NCI-H460 (cell line): ENCODE results near the gene KIAA0513. TPM values are rescaled to one million over a fixed set of nuclear protein-coding genes. Genes with fewer than 3 reads are reported as not detected.

Experiments
- DNase-seq: peaks from one replicate; pipeline ENCODE4 v3.0.0-alpha.2; 2016; ENCODE audit warnings: low read depth; ENCODE audit errors: extremely low read depth
- total RNA-seq: library from RNA; depleted of rRNA; stranded (reverse); fragments of >200 nt; shearing (Covaris generic); gene quantifications from 2 replicates; pipeline ENCODE4 v1.2.3, GENCODE V29; 2014

KIAA0513 gene
- total RNA-seq, 1 experiment from 2014 or later: 2.0 TPM

DNA sequence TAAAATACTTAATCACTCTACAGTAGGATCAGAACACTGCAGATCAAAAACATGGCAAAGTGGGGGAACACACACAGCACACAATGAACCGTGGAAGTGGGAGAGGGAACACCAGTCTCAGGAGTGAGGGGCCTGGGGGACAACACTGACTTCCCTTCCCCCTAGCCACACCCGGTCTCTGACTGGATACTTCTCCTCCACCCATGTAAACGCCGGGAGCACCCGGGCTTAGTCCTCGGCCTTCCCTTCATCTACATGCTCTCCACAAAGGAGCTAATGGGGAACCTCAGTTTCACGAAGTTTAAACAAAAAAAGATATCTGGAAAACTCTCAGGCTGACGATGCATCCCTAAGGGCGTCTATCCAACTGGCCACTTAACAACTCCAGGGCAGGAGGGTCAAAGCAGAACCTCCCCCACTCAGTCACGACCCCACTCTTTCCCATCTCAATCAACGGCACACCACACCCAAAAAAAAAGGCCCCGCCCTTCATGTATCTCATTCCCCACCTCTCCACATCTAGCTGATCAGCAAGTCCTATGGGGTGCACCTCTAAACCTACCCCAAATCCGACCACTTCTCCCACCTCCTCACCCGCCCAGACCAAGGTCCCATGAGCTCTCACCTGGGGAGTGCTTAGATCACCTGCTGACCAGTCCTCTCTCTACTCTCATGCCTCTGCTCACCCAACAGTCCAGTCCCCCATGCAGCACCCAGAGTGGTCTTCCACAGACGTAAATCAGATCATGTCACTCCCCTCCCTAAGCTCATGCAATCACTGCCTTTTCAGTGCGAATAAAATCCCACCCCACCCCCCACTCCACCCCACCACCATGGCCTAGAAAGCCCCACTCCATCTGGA is 23.6 kb upstream of the KIAA0513 start:
- no peak for DNase-seq

GRCh38 chr16:85004587-85005205 is 22.9 kb upstream of the KIAA0513 start:
- DNase-seq: no peak

GRCh38 chr16:85005285-85006069 is 22.1 kb upstream of the KIAA0513 start:
- DNase-seq: no peak

DNA sequence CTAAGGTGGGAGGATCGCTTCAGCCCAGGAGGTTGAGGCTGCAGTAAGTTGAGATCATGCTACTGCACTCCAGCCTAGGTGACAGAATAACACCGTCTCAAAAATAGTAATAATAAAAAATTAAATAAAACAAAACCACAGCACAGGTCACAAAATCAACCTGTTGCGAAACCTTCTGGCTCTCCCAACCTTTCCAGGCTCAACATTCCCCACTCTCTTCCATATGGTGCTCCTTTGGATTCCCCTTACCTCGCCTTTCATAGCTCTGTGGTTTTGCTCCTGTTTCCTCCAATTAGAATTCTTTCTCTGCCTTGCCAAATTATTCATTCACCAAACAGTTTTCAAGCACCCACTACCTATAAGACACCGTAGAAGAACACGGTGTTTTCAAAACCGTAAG is 21.0 kb upstream of the KIAA0513 start:
- DNase-seq: no peak

DNA sequence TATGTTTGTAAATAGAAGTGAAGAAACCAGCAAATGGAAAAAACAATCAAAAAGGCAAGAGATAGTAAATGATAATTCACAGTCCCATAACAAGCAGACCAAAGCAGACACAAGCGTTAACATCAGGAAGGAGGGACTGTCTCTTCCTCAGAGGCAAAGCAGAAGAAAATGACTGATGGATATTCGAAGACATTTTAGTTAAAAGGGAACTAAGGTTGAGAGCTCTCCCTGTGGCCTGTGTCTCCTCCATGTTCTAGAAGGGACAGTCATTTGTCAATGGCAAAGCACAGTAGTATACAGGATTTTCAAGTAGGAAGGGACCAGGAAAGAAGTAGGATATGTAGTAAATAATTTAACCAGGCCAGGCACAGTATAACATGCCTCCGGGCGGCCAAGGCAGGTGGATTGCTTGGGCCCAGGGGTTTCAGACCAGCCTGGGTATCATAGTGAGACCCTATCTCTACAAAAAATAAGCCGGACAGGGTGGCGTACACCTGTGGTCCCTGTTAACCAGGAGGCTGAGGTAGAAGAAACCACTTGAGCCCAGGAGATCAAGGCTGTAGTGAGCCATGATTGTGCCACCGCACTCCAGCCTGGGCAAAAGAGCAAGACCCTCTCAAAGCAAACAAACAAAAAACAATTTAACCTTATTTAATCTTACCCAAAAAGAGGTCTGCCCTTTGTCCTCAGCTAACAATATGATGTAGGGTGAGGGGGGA is 19.9 kb upstream of the KIAA0513 start:
- DNase-seq: no peak

GRCh38 chr16:85008271-85008670 is 19.3 kb upstream of the KIAA0513 start:
- no peak for DNase-seq

DNA sequence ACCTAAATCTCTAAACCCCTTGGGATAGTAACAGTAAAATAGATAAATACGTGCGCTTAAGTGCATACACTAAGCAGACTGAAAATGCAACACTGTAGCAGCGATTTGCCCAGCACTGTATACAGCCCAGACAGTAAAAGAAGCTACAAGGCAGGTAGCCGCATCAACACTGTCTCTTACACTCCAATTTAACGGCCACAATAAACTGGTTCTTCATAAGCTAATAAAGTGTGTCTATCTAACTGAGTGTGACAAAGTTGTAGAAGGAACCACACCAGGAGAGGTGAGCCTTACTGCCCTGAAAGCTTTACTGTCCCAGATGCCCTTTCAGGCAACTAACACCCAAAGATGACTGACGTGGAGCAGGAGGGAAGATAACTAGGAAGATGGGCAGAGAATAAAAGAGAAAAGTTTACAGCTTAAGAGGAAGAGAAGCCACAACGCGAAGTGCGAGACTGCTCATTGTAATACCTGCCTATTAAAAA is 17.1 kb upstream of the KIAA0513 start:
- no peak for DNase-seq

DNA sequence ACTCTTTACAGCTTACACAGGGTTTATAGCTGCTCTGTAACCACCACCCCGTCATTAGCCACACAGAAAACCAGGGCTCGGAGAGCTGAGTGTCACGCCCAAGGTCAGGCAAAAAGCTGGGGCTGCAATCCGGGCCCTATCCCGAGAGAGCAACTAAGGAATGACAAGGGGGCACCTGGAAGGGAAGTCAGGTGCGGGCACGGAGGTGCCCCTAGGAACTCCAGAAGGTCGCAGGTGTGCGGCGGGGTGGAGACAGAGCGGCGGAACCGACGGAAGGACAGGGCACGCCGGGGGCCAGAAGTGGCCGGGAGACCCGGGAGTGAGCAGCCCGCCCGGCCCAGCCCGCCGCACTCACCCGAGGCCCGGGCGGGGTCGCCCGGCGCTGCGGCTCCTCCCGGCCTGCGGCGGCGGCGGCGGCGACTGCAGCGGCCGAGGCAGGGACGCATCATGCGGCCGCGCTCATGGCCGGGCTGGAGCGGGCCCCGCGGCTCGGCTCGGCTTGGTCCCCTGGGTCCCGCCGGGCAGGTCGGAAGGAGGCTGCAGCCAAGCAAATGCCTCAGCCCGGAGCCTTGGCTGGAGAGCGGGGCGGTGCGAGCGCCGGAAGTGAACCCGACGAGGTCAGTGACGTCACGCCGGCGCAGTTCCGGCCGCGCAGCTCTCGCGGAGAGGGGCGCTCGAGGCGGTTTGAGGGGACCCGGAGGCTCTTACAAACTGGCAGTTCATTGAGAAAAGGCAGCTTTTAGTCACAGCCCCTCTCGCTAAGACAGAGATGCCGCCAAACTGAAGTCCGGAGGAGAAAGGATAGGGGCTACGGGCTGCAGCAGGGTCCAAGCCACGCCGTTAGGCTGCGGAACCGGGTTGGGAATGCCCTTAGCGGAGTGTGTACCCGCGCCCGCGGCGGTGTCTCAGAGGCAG is 16.4 kb upstream of the KIAA0513 start, which contains the start of gene ZDHHC7:
ZDHHC7 (minus strand) TSS at position 605 of the 915 bp plus-strand sequence. CDS start 20,917 bp downstream, outside the sequence.
- peak; percentile 62 for DNase-seq

DNA sequence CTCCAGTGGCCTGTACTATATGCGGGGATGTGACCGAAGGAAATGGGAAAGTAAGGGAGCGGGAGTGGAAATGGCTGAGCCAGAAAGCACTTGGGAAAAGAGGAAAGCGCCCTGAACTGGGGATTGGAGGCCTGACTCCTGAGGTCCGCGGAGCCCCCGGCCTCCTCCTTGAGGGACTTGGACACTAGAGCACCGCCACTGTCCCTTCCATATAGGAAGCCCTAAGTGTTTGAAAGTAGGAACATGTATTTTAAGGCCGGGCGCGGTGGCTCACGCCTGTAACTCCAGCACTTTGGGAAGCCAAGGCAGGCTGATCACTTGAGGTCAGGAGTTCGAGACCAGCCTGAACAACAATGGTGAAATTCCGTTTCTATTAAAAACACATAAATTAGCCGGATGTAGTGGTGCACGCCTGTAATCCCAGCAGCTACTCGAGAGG is 15.7 kb upstream of the KIAA0513 start:
- DNase-seq: no peak

DNA sequence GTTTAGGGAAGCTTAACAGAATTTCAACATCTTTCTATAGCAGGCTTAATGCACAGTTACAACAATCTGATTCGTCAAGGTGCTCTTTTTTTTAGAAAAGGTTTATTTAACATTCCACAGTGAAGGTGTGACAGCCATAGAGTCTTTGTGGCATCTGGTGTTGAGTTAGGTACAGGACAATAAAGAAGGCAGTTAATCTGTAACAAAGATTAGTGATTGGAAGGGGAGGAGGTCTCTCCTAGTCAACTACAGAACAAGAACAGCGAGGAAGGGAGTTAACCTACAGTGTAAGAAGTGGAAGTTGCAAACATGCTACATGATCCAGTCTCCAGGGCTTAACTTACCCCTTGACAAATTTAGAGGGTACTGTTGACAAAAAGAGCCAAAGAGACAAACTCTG is 13.3 kb upstream of the KIAA0513 start:
- no peak for DNase-seq

DNA sequence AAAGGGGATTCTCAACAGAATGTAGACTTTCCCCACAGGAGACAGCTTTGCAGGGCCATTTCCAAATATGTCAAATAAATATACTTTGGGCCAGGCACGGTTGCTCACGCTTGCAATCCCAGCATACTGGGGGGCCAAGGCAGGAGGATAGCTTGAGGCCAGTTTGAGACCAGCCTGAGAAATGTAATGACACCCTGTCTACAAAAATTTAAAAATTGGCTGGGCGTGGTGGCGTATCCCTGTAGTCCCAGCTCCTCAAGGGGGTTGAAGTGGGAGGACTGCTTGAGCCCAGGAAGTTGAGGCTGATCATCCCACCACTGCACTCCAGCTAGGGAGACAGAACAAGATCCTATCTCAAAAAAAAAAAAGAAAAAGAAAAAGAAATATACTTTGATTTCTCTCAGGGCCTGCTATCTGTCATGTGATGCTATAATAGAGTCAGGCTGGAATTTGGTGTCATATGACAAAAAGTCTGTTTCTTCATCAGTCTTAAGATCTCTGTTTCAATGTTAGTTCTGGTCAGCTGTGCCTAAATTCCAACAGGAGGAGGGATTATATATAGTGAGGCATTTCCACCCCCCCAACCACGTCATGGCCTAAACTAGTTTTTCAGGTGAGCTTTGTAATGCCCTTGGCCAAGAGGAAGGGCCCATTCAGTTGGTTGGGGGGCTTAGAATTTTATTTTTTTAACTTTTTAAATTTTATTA is 12.0 kb upstream of the KIAA0513 start:
- no peak for DNase-seq

- no peak for DNase-seq
Measured at GRCh38 chr16:85017151-85017550, 10.4 kb upstream of the KIAA0513 start.

DNA sequence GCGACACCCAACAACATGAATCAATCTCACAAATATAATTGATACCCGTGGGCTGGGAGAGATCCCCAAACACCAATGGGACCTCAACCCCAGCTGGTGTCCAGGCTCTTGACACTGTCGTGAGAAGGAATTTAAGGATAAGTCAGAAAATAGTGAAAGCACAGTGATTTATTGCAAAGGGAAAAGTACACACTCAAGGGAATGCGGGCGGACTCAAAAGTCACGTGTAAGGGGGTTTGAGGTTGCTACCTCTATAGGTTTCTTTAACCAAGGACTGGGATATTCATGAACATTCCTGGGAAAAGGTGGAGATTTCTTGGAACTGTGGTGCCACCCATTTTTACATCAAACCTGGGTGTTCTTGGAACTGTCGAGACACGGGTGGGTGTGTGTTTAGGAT is 10.0 kb upstream of the KIAA0513 start:
- DNase-seq: no peak

GRCh38 chr16:85018529-85019236 is 8.9 kb upstream of the KIAA0513 start:
- no peak for DNase-seq

DNA sequence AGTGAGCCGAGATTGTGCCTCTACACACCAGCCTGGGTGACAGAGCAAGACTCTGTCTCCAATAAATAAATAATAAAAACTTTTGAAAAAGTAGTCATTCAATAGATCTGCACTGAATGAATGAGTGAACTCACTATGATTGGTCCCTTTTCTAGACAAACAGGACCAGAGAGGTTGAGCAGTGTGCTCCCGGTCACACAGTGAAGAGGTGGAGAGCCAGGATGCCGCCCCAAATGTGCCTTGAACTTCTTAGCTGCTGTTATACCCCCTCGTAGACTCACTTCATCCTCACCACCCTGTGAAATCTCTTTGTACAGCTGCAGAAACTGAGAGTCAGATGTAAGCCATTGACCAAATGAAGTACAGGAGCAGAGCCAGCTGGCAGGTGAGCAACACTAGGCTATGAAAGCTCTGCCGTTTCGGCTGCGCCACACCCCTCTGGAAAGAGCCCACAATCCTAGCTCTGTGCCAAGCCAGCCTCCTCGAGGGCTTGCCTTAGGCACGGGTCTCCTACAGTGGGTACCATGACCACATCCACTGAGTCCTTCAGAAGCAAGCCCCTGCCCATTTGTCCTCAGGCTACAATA is 7.8 kb upstream of the KIAA0513 start:
- no peak for DNase-seq

DNA sequence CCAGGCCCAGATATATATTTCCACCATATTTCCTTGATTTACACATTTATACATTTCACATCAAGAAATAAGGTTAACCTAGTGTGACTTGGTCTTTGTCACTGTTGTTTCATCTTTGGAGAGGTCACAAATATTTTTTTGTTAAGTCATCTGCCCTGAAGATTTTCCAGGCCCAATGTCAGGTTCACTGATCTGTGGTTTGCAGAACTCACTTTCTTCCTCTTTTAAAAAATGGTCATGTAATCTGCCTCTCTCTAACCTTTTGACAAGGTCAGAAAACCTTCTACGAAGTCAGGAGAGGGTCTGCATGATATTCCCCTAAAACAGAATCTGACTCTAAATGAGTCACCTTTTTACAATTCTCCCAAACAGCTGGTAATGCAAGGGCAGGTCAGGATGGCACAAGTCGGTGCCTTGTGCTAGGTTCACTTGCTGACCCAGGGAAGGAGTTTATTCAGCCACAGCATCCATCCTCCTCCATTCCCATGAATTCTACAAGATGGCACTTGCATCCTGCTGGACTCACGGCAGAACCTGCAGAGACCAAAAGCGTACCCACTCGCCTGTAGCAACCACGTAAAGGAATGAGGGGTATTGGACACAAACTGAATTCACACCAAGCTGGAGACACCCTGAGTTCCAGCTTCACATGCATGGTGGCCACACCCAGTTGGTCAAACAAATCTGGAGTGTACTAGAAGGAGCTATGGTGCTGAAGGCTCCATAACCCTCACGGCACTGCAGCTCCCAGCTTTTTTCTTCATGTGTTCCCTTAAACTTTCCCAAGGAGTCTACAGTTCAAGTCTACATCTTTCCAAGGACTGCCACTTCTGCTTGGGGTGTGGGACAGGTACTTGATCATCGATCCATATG is 1.6 kb upstream of the KIAA0513 start:
- no peak for DNase-seq

GRCh38 chr16:85026703-85027102 is 892 bp upstream of the KIAA0513 start:
- no peak for DNase-seq
